DOHH2 (cell line): ENCODE results near the gene ZFAND2A.

ENCODE experiments used
- EZH2phosphoT487 ChIP-seq: fragments of 200-600 bp; sonication (generic); IDR thresholded peaks from 2 replicates; pipeline ENCODE4 v1.6.1; 2017; ENCODE audit warnings: borderline replicate concordance, mild to moderate bottlenecking, antibody characterized with exemption, low read length, moderate library complexity, mixed read lengths
- TF ChIP-seq, protein P1 (sequence below): fragments of 200-600 bp; sonication (generic); IDR thresholded peaks from one replicate; pipeline ENCODE4 v1.5.1; 2014; ENCODE audit warnings: antibody characterized with exemption, mild to moderate bottlenecking, low read depth, low read length; ENCODE audit not compliant: poor library complexity, severe bottlenecking

DNA sequence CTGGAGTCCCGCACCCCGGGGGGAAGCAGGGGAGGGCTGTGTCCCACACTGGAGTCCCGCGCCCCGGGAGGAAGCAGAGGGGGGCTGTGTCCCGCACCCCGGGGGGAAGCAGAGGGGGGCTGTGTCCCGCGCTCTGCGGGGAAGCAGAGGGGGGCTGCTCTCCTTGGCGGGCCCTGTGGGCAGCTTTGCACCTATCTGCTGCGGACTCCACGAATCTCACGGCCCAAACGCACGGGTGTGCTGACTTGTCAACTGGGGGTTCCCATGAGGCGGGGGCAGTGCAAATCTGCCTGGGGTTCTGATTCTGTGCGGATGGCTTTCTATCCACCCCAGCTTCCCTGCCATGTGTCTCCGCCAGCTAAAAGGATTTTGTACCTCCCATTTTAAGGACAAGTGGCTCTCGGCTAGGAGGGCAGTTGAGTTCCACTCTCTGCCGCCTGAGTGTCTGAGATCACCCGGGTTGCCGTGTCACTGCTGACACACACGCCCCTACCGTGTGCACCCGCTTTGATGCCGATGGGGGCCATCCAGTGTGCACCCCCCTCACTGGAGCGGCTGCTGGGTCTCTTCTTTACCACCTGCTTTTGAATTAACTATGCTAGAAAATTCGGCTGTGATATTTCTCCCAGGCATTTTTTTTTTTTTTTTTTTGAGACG, 51.6 kb downstream of the ZFAND2A start:
- TF ChIP-seq, protein P1, sequence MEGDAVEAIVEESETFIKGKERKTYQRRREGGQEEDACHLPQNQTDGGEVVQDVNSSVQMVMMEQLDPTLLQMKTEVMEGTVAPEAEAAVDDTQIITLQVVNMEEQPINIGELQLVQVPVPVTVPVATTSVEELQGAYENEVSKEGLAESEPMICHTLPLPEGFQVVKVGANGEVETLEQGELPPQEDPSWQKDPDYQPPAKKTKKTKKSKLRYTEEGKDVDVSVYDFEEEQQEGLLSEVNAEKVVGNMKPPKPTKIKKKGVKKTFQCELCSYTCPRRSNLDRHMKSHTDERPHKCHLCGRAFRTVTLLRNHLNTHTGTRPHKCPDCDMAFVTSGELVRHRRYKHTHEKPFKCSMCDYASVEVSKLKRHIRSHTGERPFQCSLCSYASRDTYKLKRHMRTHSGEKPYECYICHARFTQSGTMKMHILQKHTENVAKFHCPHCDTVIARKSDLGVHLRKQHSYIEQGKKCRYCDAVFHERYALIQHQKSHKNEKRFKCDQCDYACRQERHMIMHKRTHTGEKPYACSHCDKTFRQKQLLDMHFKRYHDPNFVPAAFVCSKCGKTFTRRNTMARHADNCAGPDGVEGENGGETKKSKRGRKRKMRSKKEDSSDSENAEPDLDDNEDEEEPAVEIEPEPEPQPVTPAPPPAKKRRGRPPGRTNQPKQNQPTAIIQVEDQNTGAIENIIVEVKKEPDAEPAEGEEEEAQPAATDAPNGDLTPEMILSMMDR = no peak
- TF ChIP-seq EZH2phosphoT487 = no peak
